HepG2 (cell line): ENCODE results near the gene STK36. TPM values are rescaled to one million over a fixed set of nuclear protein-coding genes. Genes with fewer than 3 reads are reported as not detected.

ENCODE experiments used
- CC2D1A ChIP-seq: sonication (generic); formaldehyde crosslinking; IDR thresholded peaks from 2 replicates; pipeline ENCODE4 v1.8.1; 2023; ENCODE audit warnings: mild to moderate bottlenecking, missing genetic modification reagents
- polyA plus RNA-seq, 8 experiments: library from polyadenylated mRNA; depleted of rRNA in 3 of 8; stranded (reverse) in 7 of 8; unstranded in 1 of 8; fragments of >200 nt; fragmentation: Illumina TruSeq in 4 of 8; extraction: Trizol in 4 of 8; gene quantifications; 2 replicates each; pipeline versions ENCODE4 v1.2.1 to v1.2.3, GENCODE V29; 2011 to 2016; ENCODE audit warnings: low read depth in 4 of 8, missing spikeins in 1 of 8, mixed read lengths in 1 of 8; ENCODE audit not compliant: insufficient read depth in 1 of 8
- total RNA-seq, 5 experiments: library from RNA; depleted of rRNA; stranded (reverse); fragments of >200 nt; fragmentation: Illumina TruSeq; extraction: Trizol; gene quantifications; 2 replicates each; pipeline ENCODE4 v1.2.3, GENCODE V29; 2016; ENCODE audit warnings: low read depth in 1 of 5
- TF ChIP-seq, protein P1 (sequence below): sonication (generic); formaldehyde crosslinking; IDR thresholded peaks from one replicate; pipeline ENCODE4 v1.5.1; 2020; ENCODE audit warnings: mild to moderate bottlenecking, missing genetic modification reagents; ENCODE audit errors: not compliant biosample characterization
- TF ChIP-seq, protein P2 (sequence below): fragments of 450-650 bp; IDR thresholded peaks from 2 replicates; pipeline ENCODE4 v1.6.1; 2016

Gene STK36
- total and polyA plus RNA-seq, 2 of the 13 experiments (the other 11 are each of a cell fraction or from before 2014, with no cell fraction given): 45.9 to 83.5 TPM

DNA sequence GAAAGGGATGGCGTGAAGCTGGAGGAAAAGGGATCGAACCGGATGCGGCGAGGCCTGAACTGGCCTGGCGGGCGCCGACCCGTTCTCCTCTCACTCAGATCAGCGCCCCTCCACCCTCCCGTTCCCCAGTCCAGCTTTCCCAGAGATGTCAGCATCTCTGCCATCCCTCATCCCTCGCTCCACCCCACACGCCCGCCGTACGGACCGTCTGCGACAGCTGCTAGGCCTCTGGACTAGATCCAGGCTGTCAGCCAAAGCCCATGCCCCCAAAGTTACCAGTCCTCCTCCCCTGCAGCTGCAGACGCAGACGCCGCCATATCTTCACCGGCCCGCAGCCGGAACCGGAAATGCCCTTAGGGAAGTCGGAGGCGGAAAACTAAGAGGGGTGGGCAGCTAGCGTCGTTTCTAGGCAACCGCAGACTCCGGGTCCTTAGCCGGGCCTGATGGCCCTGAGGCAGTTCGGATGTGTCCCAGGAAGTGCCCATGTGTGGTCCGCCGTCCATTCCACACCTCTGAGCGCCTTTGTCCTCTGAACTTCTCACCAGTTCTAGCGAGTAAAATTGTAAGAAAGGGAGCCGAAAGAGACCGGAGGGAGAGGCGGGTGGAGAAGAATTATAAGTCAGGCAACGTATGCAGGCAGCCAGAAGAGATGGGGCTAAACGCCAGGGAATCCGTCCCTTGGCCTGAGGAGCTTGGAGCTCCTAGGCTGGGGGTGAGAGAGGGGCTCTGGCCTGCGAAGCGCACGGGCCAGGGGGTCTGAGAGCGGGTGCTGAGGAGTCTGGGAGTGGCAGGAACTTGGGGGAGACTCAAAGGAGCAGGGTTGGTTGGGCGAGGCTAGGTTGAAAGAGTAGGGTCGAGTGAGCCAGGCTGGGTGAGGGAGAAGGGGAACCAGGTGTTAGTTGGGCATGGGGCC, at the start of gene STK36, which contains the start of gene RNF25 (continued):
- TF ChIP-seq, protein P1, sequence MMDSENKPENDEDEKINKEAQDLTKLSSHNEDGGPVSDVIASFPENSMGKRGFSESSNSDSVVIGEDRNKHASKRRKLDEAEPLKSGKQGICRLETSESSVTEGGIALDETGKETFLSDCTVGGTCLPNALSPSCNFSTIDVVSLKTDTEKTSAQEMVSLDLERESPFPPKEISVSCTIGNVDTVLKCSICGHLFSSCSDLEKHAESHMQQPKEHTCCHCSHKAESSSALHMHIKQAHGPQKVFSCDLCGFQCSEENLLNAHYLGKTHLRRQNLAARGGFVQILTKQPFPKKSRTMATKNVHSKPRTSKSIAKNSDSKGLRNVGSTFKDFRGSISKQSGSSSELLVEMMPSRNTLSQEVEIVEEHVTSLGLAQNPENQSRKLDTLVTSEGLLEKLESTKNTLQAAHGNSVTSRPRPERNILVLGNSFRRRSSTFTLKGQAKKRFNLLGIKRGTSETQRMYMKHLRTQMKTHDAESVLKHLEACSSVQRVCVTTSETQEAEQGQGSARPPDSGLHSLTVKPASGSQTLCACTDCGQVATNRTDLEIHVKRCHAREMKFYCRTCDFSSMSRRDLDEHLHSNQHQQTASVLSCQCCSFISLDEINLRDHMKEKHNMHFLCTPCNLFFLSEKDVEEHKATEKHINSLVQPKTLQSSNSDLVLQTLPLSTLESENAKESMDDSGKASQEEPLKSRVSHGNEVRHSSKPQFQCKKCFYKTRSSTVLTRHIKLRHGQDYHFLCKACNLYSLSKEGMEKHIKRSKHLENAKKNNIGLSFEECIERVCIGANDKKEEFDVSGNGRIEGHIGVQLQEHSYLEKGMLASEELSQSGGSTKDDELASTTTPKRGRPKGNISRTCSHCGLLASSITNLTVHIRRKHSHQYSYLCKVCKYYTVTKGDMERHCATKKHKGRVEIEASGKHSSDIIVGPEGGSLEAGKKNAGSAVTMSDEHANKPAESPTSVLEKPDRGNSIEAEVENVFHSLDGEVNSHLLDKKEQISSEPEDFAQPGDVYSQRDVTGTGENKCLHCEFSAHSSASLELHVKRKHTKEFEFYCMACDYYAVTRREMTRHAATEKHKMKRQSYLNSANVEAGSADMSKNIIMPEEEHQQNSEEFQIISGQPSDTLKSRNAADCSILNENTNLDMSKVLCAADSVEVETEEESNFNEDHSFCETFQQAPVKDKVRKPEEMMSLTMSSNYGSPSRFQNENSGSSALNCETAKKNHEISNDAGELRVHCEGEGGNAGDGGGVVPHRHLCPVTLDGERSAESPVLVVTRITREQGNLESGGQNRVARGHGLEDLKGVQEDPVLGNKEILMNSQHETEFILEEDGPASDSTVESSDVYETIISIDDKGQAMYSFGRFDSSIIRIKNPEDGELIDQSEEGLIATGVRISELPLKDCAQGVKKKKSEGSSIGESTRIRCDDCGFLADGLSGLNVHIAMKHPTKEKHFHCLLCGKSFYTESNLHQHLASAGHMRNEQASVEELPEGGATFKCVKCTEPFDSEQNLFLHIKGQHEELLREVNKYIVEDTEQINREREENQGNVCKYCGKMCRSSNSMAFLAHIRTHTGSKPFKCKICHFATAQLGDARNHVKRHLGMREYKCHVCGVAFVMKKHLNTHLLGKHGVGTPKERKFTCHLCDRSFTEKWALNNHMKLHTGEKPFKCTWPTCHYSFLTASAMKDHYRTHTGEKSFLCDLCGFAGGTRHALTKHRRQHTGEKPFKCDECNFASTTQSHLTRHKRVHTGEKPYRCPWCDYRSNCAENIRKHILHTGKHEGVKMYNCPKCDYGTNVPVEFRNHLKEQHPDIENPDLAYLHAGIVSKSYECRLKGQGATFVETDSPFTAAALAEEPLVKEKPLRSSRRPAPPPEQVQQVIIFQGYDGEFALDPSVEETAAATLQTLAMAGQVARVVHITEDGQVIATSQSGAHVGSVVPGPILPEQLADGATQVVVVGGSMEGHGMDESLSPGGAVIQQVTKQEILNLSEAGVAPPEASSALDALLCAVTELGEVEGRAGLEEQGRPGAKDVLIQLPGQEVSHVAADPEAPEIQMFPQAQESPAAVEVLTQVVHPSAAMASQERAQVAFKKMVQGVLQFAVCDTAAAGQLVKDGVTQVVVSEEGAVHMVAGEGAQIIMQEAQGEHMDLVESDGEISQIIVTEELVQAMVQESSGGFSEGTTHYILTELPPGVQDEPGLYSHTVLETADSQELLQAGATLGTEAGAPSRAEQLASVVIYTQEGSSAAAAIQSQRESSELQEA (CRISPR knock-in tag): peak; percentile 49
- TF ChIP-seq CC2D1A (CRISPR knock-in tag): no peak
- TF ChIP-seq, protein P2, sequence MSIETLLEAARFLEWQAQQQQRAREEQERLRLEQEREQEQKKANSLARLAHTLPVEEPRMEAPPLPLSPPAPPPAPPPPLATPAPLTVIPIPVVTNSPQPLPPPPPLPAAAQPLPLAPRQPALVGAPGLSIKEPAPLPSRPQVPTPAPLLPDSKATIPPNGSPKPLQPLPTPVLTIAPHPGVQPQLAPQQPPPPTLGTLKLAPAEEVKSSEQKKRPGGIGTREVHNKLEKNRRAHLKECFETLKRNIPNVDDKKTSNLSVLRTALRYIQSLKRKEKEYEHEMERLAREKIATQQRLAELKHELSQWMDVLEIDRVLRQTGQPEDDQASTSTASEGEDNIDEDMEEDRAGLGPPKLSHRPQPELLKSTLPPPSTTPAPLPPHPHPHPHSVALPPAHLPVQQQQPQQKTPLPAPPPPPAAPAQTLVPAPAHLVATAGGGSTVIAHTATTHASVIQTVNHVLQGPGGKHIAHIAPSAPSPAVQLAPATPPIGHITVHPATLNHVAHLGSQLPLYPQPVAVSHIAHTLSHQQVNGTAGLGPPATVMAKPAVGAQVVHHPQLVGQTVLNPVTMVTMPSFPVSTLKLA: peak; percentile 16; the same call in 1 of the 2 replicates
